ENCODE results near the gene TOPBP1. TPM values are rescaled to one million over a fixed set of nuclear protein-coding genes. Genes with fewer than 3 reads are reported as not detected.

Gene TOPBP1
- polyA plus RNA-seq, 1 donor (not counting 4 experiments of a cell fraction or from before 2014, with no cell fraction given): 26.1 TPM

DNA sequence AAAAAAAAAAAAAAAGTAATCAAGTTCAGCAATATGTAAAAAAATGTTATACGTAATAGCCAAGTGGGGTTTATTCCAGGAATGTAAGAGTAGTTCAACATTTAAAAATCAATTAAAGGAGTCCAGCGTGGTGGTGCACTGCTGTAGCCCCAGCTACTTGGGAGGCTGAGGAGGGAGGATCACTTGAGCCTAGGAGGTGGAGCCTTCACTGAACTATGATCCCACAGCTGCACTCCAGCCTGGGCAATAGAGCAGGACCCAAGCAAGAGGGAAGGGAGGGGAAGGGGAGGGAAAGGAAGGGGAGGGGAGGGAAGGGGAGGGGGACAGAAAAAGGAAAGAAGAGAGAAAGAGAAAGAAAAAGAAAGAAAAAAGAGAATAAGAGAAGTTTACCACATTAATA, 10.7 kb upstream of the TOPBP1 start:
- H2AFZ ChIP-seq (ENCODE audit: control insufficient read depth, low read length): no peak overlapping the region
- H4K20me1 ChIP-seq (ENCODE audit: control insufficient read depth, extremely low read depth, insufficient read depth, low read length): no peaks in the 10 kb centered on the region
- no peak for DNase-seq (ENCODE audit: low read depth, low spot score)
- H3K36me3 ChIP-seq (ENCODE audit: control insufficient read depth in 2 of 2, extremely low read depth in 1 of 2, insufficient read depth in 2 of 2, low read length in 2 of 2): no peaks in the 10 kb centered on the region
- H3K27me3 ChIP-seq (ENCODE audit: control insufficient read depth, extremely low read depth, insufficient read depth, low read length): peaks cover 27% of the 10 kb centered on the region
- dilution Hi-C loops (cut with MboI; ENCODE audit: extremely low pct_ligation_motif_present, low sequenced_read_pairs): no loop called here
- no peaks in the 10 kb centered on the region for H3K9me1 ChIP-seq (ENCODE audit: control insufficient read depth, extremely low read depth, insufficient read depth, low read length)
- no peak for FAIRE-seq
- no peak for TF ChIP-seq EZH2 (IDR thresholded peaks at IDR 0.05; ENCODE audit: low read length)
- TF ChIP-seq, protein P1, sequence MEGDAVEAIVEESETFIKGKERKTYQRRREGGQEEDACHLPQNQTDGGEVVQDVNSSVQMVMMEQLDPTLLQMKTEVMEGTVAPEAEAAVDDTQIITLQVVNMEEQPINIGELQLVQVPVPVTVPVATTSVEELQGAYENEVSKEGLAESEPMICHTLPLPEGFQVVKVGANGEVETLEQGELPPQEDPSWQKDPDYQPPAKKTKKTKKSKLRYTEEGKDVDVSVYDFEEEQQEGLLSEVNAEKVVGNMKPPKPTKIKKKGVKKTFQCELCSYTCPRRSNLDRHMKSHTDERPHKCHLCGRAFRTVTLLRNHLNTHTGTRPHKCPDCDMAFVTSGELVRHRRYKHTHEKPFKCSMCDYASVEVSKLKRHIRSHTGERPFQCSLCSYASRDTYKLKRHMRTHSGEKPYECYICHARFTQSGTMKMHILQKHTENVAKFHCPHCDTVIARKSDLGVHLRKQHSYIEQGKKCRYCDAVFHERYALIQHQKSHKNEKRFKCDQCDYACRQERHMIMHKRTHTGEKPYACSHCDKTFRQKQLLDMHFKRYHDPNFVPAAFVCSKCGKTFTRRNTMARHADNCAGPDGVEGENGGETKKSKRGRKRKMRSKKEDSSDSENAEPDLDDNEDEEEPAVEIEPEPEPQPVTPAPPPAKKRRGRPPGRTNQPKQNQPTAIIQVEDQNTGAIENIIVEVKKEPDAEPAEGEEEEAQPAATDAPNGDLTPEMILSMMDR (optimal IDR thresholded peaks at IDR 0.05 in 1 of 3, IDR thresholded peaks at IDR 0.05 in 1 of 3, conservative IDR thresholded peaks at IDR 0.05 in 1 of 3; ENCODE audit: extremely low read depth in 1 of 3, insufficient read depth in 2 of 3, low read length in 3 of 3): no peak
- no peak overlapping the region for H3K4me3 ChIP-seq (ENCODE audit: control insufficient read depth in 2 of 3, extremely low read depth in 1 of 3, insufficient read depth in 2 of 3, low read depth in 1 of 3, low read length in 3 of 3)
- H3K79me2 ChIP-seq (ENCODE audit: control insufficient read depth, insufficient read depth, low read length): no peaks in the 10 kb centered on the region
- H3K9ac ChIP-seq (ENCODE audit: control insufficient read depth, extremely low read depth, insufficient read depth, low read length): no peak overlapping the region
- H3K9me3 ChIP-seq (ENCODE audit: control insufficient read depth, low read depth, low read length): no peaks in the 10 kb centered on the region
- H3K27ac ChIP-seq (ENCODE audit: control insufficient read depth, insufficient read depth, low read length): no peak overlapping the region
- H3K4me1 ChIP-seq (ENCODE audit: control insufficient read depth, extremely low read depth, insufficient read depth, low read length): no peaks in the 10 kb centered on the region
- H3K4me2 ChIP-seq (ENCODE audit: control insufficient read depth, extremely low read depth, insufficient read depth, low read depth, low read length): no peak overlapping the region

DNA sequence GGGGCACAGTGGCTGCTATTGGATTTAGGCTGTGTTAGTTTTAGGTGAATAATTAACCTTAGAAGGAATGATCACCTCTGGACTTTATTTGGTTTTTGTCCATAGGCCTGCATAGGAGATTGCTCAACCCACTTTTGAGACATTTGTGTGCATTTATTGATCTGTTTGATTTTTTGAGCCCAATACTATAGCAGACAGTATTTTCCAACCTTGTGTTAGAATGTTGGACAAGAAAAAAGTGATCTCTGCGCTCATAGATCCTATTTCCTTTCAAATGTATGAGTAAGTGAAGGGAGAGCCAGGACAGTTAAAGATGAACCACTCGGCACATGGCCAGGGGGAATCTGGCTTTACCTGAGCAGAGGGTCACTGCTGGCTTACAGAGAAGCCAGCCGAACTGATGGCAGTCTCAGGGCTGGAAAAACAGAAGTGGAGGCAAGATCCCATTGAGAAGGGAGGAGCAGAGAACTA, 8.8 kb upstream of the TOPBP1 start:
- H2AFZ ChIP-seq (ENCODE audit: control insufficient read depth, low read length): no peak overlapping the region
- H3K36me3 ChIP-seq (ENCODE audit: control insufficient read depth in 2 of 2, extremely low read depth in 1 of 2, insufficient read depth in 2 of 2, low read length in 2 of 2): no peaks in the 10 kb centered on the region

More for the DNA sequence above, 8.8 kb upstream of the TOPBP1 start:
- Histone ChIP-seq H3K9ac (ENCODE audit: control insufficient read depth, extremely low read depth, insufficient read depth, low read length) (no peak overlapping the region), H3K9me1 (ENCODE audit: control insufficient read depth, extremely low read depth, insufficient read depth, low read length) (no peaks in the 10 kb centered on the region), H3K4me2 (ENCODE audit: control insufficient read depth, extremely low read depth, insufficient read depth, low read depth, low read length) (no peak overlapping the region), H3K4me1 (ENCODE audit: control insufficient read depth, extremely low read depth, insufficient read depth, low read length) (no peaks in the 10 kb centered on the region), H3K4me3 (ENCODE audit: control insufficient read depth in 2 of 3, extremely low read depth in 1 of 3, insufficient read depth in 2 of 3, low read depth in 1 of 3, low read length in 3 of 3) (no peak overlapping the region), H4K20me1 (ENCODE audit: control insufficient read depth, extremely low read depth, insufficient read depth, low read length) (no peaks in the 10 kb centered on the region), H3K27me3 (ENCODE audit: control insufficient read depth, extremely low read depth, insufficient read depth, low read length) (peaks cover 18% of the 10 kb centered on the region), H3K9me3 (ENCODE audit: control insufficient read depth, low read depth, low read length) (no peaks in the 10 kb centered on the region), H3K79me2 (ENCODE audit: control insufficient read depth, insufficient read depth, low read length) (no peaks in the 10 kb centered on the region), H3K27ac (ENCODE audit: control insufficient read depth, insufficient read depth, low read length) (no peak overlapping the region)
- TF ChIP-seq, protein P1 (optimal IDR thresholded peaks at IDR 0.05 in 1 of 3, IDR thresholded peaks at IDR 0.05 in 1 of 3, conservative IDR thresholded peaks at IDR 0.05 in 1 of 3; ENCODE audit: extremely low read depth in 1 of 3, insufficient read depth in 2 of 3, low read length in 3 of 3): no peak
- TF ChIP-seq EZH2 (IDR thresholded peaks at IDR 0.05; ENCODE audit: low read length): no peak
- no peak for FAIRE-seq
- dilution Hi-C loops (cut with MboI; ENCODE audit: extremely low pct_ligation_motif_present, low sequenced_read_pairs): no loop called here
- no peak for DNase-seq (ENCODE audit: low read depth, low spot score)
